ENCODE results near the gene AP2B1. TPM values are rescaled to one million over a fixed set of nuclear protein-coding genes. Genes with fewer than 3 reads are reported as not detected.

The AP2B1 gene
- total RNA-seq, 1 donor from 2014 or later = 330 TPM

- H3K4me3 Mint-ChIP-seq (ENCODE audit: unreplicated experiment) = no peak overlapping the region
- no peak overlapping the region for H3K27ac Mint-ChIP-seq (ENCODE audit: unreplicated experiment)
Observed at GRCh38 chr17:35774499-35774898, 187.4 kb downstream of the AP2B1 start.

DNA sequence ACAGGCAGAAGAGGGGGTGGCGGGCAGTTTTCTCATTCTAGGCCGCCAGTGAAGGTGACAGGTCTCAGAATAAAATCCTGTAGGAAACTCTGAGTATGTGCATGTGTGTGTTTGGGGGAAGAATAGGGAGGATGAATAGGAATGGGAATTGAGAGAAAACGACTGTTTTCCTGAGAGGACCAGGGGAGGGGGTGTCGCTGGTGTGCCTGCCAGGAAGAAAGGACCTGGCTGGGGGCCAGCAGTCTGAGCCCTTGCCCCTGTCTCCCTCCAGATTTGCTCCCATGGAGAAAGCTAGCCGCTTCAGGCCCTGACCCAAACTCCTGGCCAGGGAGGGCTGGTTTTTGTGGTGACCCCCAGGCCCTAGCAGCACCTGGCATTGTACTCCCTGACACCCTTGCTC, 187.9 kb downstream of the AP2B1 start:
- Mint-ChIP-seq H3K27me3 (ENCODE audit: unreplicated experiment) (peaks cover 13% of the 10 kb centered on the region), H3K4me3 (ENCODE audit: unreplicated experiment) (no peak overlapping the region), H3K4me1 (ENCODE audit: unreplicated experiment) (peaks cover 27% of the 10 kb centered on the region), H3K36me3 (ENCODE audit: low read depth, unreplicated experiment) (no peaks in the 10 kb centered on the region), H3K9me3 (ENCODE audit: unreplicated experiment) (no peaks in the 10 kb centered on the region), H3K27ac (ENCODE audit: unreplicated experiment) (no peak overlapping the region)
- TF ChIP-seq, protein P1, sequence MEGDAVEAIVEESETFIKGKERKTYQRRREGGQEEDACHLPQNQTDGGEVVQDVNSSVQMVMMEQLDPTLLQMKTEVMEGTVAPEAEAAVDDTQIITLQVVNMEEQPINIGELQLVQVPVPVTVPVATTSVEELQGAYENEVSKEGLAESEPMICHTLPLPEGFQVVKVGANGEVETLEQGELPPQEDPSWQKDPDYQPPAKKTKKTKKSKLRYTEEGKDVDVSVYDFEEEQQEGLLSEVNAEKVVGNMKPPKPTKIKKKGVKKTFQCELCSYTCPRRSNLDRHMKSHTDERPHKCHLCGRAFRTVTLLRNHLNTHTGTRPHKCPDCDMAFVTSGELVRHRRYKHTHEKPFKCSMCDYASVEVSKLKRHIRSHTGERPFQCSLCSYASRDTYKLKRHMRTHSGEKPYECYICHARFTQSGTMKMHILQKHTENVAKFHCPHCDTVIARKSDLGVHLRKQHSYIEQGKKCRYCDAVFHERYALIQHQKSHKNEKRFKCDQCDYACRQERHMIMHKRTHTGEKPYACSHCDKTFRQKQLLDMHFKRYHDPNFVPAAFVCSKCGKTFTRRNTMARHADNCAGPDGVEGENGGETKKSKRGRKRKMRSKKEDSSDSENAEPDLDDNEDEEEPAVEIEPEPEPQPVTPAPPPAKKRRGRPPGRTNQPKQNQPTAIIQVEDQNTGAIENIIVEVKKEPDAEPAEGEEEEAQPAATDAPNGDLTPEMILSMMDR (IDR thresholded peaks at IDR 0.05; ENCODE audit: unreplicated experiment) = no peak
- no peak for DNase-seq (ENCODE audit: low spot score)

More at GRCh38 chr17:35774499-35774898, 187.4 kb downstream of the AP2B1 start:
- Mint-ChIP-seq H3K4me1 (ENCODE audit: unreplicated experiment) (peaks cover 27% of the 10 kb centered on the region), H3K9me3 (ENCODE audit: unreplicated experiment) (no peaks in the 10 kb centered on the region), H3K36me3 (ENCODE audit: low read depth, unreplicated experiment) (no peaks in the 10 kb centered on the region), H3K27me3 (ENCODE audit: unreplicated experiment) (peaks cover 13% of the 10 kb centered on the region)
- DNase-seq (ENCODE audit: low spot score) = no peak
- TF ChIP-seq, protein P1 (IDR thresholded peaks at IDR 0.05; ENCODE audit: unreplicated experiment) = no peak

DNA sequence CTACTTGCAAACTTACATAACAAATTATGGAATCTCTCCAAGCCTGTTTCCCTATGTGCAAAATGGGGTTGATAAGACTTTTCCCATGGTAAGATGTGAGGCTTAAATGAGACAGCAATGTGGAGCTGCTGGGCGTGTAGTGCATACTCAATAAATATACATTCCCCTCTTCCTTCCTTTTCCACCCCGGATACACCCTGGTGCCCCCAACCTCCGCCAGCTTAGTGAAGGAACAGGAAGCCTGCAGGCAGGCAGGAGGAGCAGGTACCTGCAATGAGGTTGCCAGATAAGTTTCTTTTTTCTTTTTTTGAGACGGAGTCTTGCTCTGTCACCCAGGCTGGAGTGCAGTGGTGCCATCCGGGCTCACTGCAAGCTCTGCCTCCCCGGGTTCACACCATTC, 188.5 kb downstream of the AP2B1 start:
- DNase-seq (ENCODE audit: low spot score) = no peak
- H3K27me3 Mint-ChIP-seq (ENCODE audit: unreplicated experiment) = peaks cover 13% of the 10 kb centered on the region
- no peaks in the 10 kb centered on the region for H3K36me3 Mint-ChIP-seq (ENCODE audit: low read depth, unreplicated experiment)
- TF ChIP-seq, protein P1 (IDR thresholded peaks at IDR 0.05; ENCODE audit: unreplicated experiment) = no peak
- H3K4me3 Mint-ChIP-seq (ENCODE audit: unreplicated experiment) = no peak overlapping the region
- H3K4me1 Mint-ChIP-seq (ENCODE audit: unreplicated experiment) = peaks cover 27% of the 10 kb centered on the region
- H3K27ac Mint-ChIP-seq (ENCODE audit: unreplicated experiment) = no peak overlapping the region
- no peaks in the 10 kb centered on the region for H3K9me3 Mint-ChIP-seq (ENCODE audit: unreplicated experiment)

Other genes starting within 250 kb of the AP2B1 start
- gene SLFN11, start 213.7 kb upstream of the AP2B1 start, total RNA-seq (ENCODE audit: unreplicated experiment) = 0.26 TPM
- 25.7 TPM for gene SLFN12, start 154.8 kb upstream of the AP2B1 start, total RNA-seq (ENCODE audit: unreplicated experiment)
- gene SLFN13, start 138.6 kb upstream of the AP2B1 start, total RNA-seq (ENCODE audit: unreplicated experiment) = 9.1 TPM
- not detected for gene SLFN12L, start 49.6 kb upstream of the AP2B1 start, total RNA-seq (ENCODE audit: unreplicated experiment)
- 0.95 TPM for gene SLFN14, start 26.5 kb upstream of the AP2B1 start, total RNA-seq (ENCODE audit: unreplicated experiment)
- gene PEX12, start 8.8 kb upstream of the AP2B1 start, total RNA-seq (ENCODE audit: unreplicated experiment) = 4.4 TPM
- 1.7 TPM for gene RASL10B, start 144.3 kb downstream of the AP2B1 start, total RNA-seq (ENCODE audit: unreplicated experiment)
- 0.10 TPM for gene GAS2L2, start 165.9 kb downstream of the AP2B1 start, total RNA-seq (ENCODE audit: unreplicated experiment)
- 0.90 TPM for gene C17orf50, start 173.6 kb downstream of the AP2B1 start, total RNA-seq (ENCODE audit: unreplicated experiment)
- gene MMP28, start 208.3 kb downstream of the AP2B1 start, total RNA-seq (ENCODE audit: unreplicated experiment) = 10.6 TPM
- gene TAF15, start 222.2 kb downstream of the AP2B1 start, total RNA-seq (ENCODE audit: unreplicated experiment) = 188 TPM